DMS 273 treated with DMSO at 0.1 percent for 48 hours (cell line): ENCODE results near the gene P3H2.

Experiments
- DNase-seq: peaks from one replicate; lab custom pipeline; 2025; lab: John Stamatoyannopoulos, UW

Gene P3H2

DNA sequence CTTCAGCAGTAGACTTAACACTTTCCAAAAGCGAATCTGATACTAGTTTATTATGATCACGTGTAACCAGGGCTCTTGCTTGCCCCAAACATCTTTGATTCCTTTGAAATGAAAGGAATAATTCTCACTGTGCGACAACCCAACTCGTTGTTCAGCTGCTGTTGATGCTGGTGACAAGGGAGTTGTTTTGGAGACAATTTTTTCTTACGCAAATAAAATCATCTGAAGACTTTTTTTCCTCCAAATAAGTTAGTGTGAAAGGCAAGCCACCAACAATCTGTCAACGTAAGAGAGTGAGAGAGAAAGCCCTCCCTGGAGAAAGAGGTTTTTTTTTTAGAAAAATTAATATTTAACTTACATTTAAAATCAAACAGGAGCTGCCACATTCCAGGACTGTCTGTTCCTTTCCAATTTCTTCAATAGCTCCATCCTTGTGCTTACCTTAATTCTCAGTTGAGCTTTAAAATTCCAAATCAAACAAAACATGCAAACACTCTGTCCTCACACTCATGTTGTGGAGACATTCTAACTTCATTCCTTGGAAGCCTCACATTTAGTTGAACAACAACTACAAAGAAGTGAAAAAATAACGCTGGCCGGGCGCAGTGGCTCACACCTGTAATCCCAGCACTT lies 4.9 kb upstream of the P3H2 start:
- DNase-seq, result no peak

DNA sequence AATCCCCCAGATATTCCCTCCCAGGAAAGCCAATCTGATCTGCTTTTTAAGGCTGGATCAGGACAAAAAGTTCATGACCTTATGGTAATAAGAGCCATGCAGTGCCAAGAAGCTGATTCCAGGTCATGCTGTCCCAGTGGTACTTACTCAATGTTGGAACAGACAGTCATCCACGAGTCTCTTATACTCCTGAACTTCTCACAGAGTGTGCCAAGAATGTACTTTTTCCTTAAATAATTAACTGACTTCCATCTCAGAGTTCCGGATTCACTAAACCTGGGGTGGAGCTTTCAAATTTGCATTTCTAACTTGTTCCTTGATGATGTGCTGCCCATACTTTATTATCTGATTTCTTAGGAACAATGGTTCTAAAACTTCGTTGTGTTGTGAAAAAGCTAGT lies 3.4 kb upstream of the P3H2 start:
- DNase-seq, result no peak

DNA sequence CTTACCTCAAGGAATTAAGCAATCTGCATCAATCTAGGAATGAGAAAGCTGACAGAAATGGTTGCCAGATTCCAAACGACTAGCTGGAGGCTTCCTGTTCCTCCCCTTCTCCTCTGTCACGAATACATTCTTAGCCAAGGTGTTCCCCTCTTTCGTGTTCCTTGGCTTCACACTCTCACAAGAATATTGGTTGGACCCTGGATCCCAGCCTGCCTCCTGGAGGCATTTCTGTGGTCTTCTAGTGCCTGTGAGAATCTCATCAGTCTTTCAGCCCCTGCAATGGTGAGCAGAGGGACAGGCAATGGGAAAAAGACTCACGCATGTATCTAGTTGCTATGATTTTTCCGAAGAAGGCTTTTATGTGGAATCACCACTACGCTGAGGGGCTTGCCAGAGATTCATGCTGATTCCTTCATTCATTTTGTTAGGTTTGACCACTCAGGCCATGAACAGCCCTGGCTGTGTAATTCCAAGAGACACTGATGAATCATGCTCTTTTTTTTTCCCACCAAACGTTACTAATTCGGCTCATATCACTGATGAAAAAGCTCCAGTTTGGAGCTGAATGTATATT lies 1.6 kb upstream of the P3H2 start:
- DNase-seq, result no peak

DNA sequence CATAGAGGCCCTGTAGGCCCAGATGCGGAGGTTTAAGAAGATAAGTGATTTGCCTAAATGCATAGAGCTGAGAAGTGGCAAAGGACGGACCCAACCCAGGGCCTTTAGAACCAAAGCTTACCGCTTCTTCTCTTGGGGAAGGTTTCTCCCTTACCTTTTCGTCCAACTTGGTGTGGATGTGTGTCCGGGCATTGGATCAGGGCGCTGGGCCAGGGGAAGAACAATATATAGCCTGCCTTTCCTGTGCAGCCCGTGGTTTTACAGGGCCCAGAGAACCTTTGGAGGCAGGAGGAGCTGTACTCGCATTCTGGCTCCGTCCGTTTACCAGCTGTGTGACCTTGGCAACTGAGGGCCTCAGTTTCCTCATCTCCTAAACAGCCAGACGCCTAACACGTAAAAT lies 686 bp upstream of the P3H2 start:
- no peak for DNase-seq

DNA sequence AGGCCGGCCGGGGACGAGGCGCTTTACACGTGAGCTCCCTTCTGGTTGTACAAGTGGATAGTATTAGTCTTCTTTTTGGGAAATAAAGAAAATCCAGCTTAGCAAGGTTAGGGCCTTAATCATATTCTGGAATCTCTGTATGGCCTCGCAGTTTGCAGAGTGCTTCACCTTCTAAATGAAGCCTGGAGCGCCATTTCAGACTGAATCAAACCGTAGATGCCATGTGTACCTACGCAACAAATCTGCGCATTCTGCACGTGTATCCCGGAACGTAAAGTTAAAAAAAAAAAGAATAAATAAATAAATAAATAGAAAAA lies 322 bp upstream of the P3H2 start:
- no peak for DNase-seq

DNA sequence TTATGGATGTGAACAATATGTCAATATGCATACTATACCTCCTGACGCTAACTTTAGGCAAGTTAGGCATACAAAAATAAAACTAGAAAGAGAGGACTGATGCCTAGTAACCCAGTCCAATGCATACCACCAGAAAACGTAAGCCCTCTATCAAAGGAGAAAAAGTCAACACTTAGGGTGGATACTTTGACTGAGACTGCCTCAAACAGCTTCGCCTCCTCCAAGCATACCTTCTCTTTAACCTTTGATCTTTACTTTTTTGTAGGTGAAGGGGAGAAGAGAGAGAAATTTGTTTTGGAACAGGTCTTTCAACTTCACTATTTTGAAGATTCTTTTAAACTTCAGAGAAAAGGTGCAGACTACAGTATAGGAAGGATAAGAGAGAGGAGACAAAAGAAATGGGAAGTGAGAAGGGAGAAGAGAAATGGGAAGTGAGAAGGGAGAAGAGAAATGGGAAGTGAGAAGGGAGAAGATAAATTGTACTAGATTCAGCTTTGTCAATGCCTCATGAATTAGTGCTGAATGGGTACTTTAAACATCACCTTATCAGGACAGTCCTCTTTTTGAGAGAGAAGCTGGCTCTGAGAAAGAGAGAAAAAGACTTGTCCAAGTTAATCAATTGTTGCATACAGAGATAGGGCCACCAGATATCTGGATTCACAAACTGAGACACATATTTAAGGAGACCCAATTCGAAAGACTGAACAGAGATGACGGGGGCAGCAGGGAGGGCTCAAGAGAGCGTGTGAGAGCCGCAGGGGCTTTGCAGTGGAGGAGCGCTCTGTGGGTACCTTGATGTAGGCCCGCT lies 1.0 kb downstream of the P3H2 start:
- no peak for DNase-seq

DNA sequence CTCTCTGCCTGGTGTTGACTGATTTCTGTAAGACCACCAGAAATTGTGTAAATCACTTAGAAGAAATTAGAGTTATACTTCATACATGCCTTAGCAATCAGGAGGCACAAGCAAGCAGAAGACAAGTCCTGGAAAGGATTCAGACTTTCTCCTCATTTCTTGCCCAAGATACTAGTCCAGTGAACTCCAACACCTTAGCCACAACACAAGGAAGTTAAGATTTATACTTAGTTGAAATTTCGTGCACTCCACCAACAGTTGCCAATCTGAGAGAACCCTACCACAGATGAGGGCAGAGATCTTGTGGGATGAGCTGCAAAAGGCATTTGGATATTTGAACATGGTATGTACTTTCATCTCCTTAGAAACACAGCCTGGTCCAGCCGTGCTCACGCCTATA lies 2.3 kb downstream of the P3H2 start:
- DNase-seq, result no peak

DNA sequence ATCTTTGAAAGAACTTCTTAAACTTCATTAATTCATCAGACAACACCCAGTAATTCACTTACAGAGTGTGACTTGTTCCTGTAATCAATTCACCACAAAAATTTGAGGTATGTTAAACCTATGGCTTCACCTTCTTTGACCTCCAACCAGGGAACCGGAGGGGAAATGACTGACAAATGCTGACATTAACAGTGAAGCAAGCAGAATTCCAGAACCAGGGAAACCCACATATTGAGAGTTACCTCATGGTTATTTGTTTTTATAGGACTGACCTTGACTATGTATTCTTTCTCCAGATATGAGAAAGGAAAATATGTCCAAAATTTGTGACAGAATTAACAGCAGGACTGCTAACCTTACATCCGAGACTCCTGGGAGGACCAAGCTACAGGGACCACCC lies 2.7 kb downstream of the P3H2 start:
- no peak for DNase-seq

DNA sequence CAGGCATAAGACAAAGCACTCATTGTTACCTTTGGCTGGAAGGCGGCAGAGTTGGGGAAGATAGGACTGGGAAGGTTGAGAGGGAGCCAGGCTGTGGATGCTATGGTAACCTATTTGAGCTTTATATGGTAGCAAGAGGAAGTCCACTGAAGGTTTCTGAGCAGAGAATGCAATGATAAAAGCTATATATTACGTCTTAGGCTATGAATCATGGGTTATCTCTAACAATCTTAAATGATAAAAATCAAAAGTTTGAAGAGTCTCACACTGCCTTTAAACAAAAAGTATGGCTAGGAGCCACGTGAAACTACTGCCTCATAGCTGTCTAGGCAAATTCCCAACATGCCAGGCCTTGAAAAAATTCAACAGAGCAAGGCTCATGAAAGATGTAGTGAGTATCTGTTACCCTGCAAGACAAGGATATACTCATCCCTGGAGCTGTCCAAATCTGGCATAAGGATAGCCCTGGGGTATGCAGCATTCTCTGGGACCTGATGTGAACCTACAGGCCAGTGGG lies 4.1 kb downstream of the P3H2 start:
- no peak for DNase-seq

DNA sequence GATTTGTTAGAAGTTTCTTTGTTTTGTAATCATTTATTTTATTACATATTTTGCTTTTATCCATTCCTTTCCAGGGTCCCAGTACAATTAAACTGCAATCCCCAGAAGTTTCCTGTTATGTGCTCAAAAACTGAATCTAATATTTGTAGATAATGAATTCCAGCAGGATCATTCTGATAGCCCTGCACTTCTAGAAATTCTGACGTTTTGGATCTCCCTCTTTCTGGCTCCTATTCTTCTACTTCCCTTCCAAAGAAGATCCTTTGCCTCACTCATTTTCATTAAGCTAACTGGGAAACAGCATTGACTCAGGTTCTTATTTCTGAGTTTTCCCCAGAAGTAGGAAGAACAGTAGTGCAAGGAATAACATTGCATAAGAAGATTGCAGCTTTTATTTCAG lies 9.9 kb downstream of the P3H2 start:
- no peak for DNase-seq

- DNase-seq, result no peak
Measured at GRCh38 chr3:190109441-190109840, 11.3 kb downstream of the P3H2 start.

DNA sequence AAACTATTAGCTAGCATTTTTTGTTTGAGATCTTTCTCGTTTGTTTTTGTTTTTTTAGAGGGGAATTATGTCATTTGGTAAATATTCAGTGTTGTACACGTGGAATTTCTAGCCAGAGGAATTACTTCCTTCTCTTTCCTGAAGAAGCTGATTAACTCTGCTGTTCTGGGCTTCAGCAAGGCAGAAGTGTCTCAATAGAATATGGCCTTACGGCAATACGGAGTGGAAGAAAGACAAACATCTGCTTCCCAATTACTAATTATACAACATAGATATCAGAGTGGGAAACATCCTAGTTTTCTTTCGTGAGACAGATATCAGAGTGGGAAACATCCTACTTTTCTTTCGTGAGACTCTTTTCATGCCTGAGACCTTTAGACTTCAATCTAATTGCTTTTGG lies 11.9 kb downstream of the P3H2 start:
- no peak for DNase-seq

DNA sequence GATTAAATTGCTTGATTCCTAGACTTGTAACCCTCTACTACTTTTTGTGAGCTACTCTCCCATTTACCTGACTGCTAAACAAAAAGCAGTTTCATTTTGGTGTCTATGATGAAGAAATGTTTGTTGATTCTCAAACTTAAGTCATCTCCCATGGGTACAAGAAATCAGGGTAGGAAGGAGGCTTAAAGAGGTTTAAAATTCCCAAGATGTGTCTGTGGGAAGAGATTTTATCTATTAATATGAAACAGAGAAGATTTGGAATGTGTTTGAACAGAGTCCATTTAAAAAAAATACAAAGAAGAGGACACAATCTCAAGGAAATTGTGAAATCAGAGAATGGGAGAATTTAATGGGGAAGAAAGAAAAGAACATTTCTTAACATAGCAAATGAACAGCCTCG lies 14.8 kb downstream of the P3H2 start:
- DNase-seq, result no peak

DNA sequence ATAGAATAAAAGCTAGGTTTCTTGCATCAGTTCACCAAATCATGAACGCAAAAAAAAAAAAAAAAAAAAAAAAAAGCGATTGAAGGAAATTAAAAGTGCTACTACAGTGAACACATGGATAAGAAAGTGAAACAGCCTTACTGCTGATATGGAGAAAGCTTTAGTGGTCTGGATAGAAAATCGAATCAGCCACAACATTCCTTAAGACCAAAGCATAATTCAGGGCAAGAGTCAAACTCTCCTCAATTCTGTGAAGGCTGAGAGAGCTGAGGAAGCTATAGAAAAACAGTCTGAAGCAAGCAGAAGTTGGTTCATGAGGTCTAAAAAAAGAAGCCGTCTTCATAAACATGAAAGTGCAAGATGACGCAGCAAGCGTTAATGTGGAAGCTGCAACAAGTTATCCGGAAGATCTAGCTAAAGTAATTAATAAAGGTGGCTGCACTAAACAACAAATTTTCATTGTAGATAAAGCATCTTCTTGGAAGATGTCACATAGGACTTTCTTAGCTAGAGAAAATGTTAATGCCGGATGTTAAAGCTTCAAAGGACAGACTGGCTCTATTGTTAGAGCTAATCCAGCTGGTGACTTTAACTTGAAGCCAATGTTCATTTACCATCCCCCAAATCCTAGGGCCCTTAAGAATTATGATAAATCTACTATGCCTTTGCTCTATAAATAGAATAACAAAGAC lies 19.2 kb downstream of the P3H2 start:
- DNase-seq, result no peak

DNA sequence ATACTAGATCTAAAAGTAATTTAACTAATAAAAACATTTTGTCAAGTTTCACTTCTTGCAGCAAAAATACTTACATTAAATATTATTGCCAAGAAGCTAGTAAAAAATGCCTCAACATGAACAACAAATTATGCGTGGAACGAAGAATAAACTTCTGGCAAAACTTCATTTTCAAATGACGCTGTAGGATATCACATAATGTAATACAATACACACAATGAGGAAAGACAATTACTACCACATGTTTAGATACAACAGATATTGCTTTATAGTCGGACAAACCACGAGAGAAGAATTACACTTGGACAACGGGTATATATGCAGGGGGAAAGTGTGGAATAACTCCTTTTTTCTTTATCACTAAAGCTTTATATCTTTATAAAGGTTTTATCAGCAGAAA lies 21.6 kb downstream of the P3H2 start:
- no peak for DNase-seq

GRCh38 chr3:190097617-190098016 lies 23.1 kb downstream of the P3H2 start:
- no peak for DNase-seq

DNA sequence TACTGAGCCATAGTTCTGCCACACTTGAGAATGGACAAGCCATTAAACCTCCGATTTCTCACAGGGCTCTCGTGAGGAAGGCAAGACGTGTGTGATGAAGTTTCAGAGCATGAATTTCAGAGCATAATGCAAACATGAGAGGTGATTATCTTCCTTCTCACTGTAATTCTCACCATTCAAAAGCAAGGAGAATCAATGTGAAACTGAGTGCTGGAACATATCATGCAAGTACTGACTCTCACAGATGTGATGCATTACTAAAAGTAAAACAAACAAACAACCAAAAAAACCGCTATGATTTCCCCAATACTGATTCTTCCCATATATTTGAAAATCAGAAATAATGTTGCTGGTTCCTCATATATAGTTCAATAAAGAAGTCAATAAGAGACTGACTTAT lies 23.7 kb downstream of the P3H2 start:
- DNase-seq, result no peak

DNA sequence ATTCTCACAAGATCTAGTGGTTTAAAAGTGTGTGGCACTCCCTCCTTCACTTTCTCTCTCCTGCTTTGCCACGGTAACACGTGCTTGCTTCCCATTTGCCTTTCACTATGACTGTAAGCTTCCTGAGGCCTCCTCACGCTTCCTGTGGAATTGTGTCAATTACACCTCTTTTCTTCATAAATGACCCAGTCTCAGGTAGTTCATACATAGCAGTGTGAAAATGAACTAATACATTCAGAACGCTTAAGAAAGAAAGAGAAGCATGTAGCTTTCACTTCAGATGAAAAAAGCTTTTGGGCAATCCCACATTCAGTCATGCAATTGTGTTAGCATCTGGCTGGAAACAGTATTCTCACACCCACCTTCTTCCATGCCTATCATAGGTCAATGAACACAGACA lies 24.4 kb downstream of the P3H2 start:
- DNase-seq, result no peak

DNA sequence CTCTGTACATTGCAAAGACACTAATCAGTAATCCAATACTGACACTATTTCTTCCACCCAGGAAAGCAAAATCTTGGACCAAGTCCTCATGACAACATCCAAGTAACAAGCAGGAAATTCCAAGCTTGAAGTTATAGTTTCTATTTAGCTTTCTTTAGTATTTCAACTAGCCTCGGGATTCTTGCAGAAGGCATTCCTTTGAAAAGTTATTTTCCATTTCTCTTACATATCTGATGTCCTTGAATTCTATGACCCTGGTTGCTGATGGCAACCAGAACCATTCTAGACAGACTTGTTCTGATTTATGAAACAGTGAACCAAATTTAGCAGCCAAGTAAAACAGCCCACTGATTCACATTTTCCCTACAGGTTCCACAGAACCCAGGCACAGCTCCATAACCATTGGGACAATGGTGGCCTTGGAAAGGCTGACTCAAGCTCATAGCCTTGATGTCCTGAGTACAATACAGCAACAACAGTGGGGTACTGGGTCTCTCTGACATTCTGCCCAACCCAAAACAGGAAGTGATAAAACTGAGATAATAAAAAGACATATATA lies 26.5 kb downstream of the P3H2 start:
- no peak for DNase-seq

- DNase-seq, result no peak
Measured at GRCh38 chr3:190092250-190092649, 28.4 kb downstream of the P3H2 start.

DNA sequence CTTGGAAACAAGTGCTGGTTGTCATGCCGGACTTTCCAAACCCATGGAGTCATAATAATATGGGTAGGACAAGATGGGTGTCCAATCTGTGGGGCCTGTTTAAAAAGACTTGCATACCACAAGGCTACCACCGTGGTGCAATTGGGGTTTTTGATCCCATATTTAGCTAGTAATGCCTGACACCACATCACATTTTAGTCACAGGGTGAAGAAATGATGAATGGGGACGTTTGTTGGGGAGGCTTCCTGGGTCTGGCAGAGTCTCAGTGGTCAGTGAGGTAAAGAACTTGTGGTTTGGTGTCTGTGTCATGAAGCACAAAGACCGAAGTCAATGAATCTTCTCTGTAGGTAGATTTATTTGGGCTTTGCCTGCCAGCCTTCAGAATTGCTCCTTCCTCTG lies 31.0 kb downstream of the P3H2 start:
- DNase-seq, result no peak

- no peak for DNase-seq
Measured at GRCh38 chr3:190088890-190089289, 31.8 kb downstream of the P3H2 start.

DNA sequence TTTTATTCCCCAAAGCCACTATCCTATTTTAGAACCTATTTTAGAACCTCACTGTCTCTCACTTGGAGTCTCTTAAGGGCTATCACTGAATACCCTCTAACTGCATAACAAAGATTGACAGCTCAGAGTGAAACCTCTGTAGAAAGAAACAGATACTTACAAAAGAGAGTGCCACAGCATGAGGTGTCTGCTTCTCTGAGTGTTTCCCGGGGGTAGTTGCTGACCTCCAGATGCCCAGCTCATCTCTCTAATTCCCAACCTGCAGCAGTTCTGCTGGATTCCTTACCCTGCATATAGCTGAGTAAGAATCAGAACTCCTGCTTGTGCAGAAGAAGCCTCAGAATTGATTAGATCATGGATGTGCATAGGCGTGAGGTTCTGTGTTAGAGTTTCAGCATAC lies 34.5 kb downstream of the P3H2 start:
- DNase-seq, result no peak
